H9 (cell line): ENCODE data around the gene SART1. TPM values are rescaled to one million over a fixed set of nuclear protein-coding genes. Genes with fewer than 3 reads are reported as not detected.

ENCODE experiments used
- DNase-seq: peaks from one replicate; pipeline ENCODE4 v3.0.0-alpha.2; 2017
- H2AFZ ChIP-seq: one replicate; pipeline ENCODE4 v1.6.1; 2013; ENCODE audit warnings: mild to moderate bottlenecking, low read length, control low read depth, moderate library complexity
- H2AK5ac ChIP-seq: 2 replicates; pipeline ENCODE4 v1.6.1; 2013; ENCODE audit warnings: low read length, control low read depth, mixed read lengths; ENCODE audit not compliant: insufficient read length
- H2BK120ac ChIP-seq: one replicate; pipeline ENCODE4 v1.6.1; 2013; ENCODE audit warnings: low read depth, mild to moderate bottlenecking, low read length, control low read depth, inconsistent platforms; ENCODE audit not compliant: poor library complexity, severe bottlenecking
- H2BK12ac ChIP-seq: 2 replicates; pipeline ENCODE4 v1.6.1; 2013; ENCODE audit warnings: low read length, control low read depth, mixed read lengths, low read depth; ENCODE audit not compliant: insufficient read length
- H2BK15ac ChIP-seq: 2 replicates; pipeline ENCODE4 v1.6.1; 2013; ENCODE audit warnings: low read depth, low read length, control low read depth
- H2BK20ac ChIP-seq: one replicate; pipeline ENCODE4 v1.6.1; 2013; ENCODE audit warnings: low read depth, mild to moderate bottlenecking, low read length, control low read depth, inconsistent platforms; ENCODE audit not compliant: poor library complexity, severe bottlenecking
- H2BK5ac ChIP-seq: 2 replicates; pipeline ENCODE4 v1.6.1; 2013; ENCODE audit warnings: low read length, control low read depth, mixed read lengths; ENCODE audit not compliant: insufficient read length
- H3K14ac ChIP-seq: 2 replicates; pipeline ENCODE4 v1.6.1; 2013; ENCODE audit warnings: low read length, control low read depth; ENCODE audit not compliant: insufficient read depth
- H3K18ac ChIP-seq: 2 replicates; pipeline ENCODE4 v1.6.1; 2013; ENCODE audit warnings: low read depth, mild to moderate bottlenecking, mixed read lengths, low read length, control low read depth; ENCODE audit not compliant: insufficient read length
- H3K23ac ChIP-seq: 2 replicates; pipeline ENCODE4 v1.6.1; 2013; ENCODE audit warnings: low read length, control low read depth, mixed read lengths, low read depth; ENCODE audit not compliant: insufficient read length
- H3K23me2 ChIP-seq: 2 replicates; pipeline ENCODE4 v1.6.1; 2013; ENCODE audit warnings: low read depth, mild to moderate bottlenecking, mixed read lengths, low read length, control low read depth; ENCODE audit not compliant: insufficient read length, poor library complexity, severe bottlenecking
- H3K27ac ChIP-seq: 2 replicates; pipeline ENCODE4 v1.5.1; 2013; ENCODE audit warnings: low read length, control low read depth, mixed read lengths, low read depth; ENCODE audit not compliant: insufficient read length
- H3K27me3 ChIP-seq: 2 replicates; pipeline ENCODE4 v1.6.1; 2013; ENCODE audit warnings: low read length, control low read depth, inconsistent platforms; ENCODE audit not compliant: insufficient read depth
- H3K4ac ChIP-seq: 2 replicates; pipeline ENCODE4 v1.6.1; 2013; ENCODE audit warnings: low read depth, mild to moderate bottlenecking, control low read depth, inconsistent platforms, low read length, moderate library complexity
- H3K4me1 ChIP-seq: 2 replicates; pipeline ENCODE4 v1.6.1; 2013; ENCODE audit warnings: low read length, control low read depth, inconsistent platforms; ENCODE audit not compliant: insufficient read depth
- H3K4me2 ChIP-seq: 2 replicates; pipeline ENCODE4 v1.6.1; 2013; ENCODE audit warnings: low read length, control low read depth, mixed read lengths; ENCODE audit not compliant: insufficient read length, insufficient read depth
- H3K56ac ChIP-seq: 2 replicates; pipeline ENCODE4 v1.6.1; 2013; ENCODE audit warnings: low read depth, mild to moderate bottlenecking, mixed read lengths, low read length, control low read depth; ENCODE audit not compliant: insufficient read length
- H3K79me1 ChIP-seq: 2 replicates; pipeline ENCODE4 v1.6.1; 2013; ENCODE audit warnings: low read depth, mild to moderate bottlenecking, moderate library complexity, low read length, control low read depth, inconsistent platforms; ENCODE audit not compliant: insufficient read depth, poor library complexity, severe bottlenecking
- H3K79me2 ChIP-seq: 2 replicates; pipeline ENCODE4 v1.6.1; 2013; ENCODE audit warnings: low read length, control low read depth, inconsistent platforms; ENCODE audit not compliant: insufficient read depth
- H3K9ac ChIP-seq: 2 replicates; pipeline ENCODE4 v1.6.1; 2013; ENCODE audit warnings: low read length, control low read depth, mixed read lengths; ENCODE audit not compliant: insufficient read length; ENCODE audit errors: extremely low read depth
- H3K9me3 ChIP-seq: one replicate; pipeline ENCODE4 v1.6.1; 2013; ENCODE audit warnings: low read depth, low read length, inconsistent platforms; ENCODE audit not compliant: control insufficient read depth
- H3T11ph ChIP-seq: one replicate; pipeline ENCODE4 v1.6.1; 2013; ENCODE audit warnings: mild to moderate bottlenecking, low read length, control low read depth, inconsistent platforms
- H4K20me1 ChIP-seq: one replicate; pipeline ENCODE4 v1.6.1; 2013; ENCODE audit not compliant: control insufficient read depth, insufficient read length, insufficient read depth
- H4K5ac ChIP-seq: 2 replicates; pipeline ENCODE4 v1.6.1; 2013; ENCODE audit warnings: low read depth, mild to moderate bottlenecking, mixed read lengths, low read length, control low read depth; ENCODE audit not compliant: insufficient read length
- H4K8ac ChIP-seq: replicated peaks from 2 replicates; pipeline ENCODE4 v1.6.1; 2013; ENCODE audit warnings: low read length, control low read depth, mixed read lengths, low read depth; ENCODE audit not compliant: insufficient read length
- H4K91ac ChIP-seq: 2 replicates; pipeline ENCODE4 v1.6.1; 2013; ENCODE audit warnings: low read depth, mild to moderate bottlenecking, moderate library complexity, mixed read lengths, low read length, control low read depth; ENCODE audit not compliant: insufficient read length
- H3K27ac Mint-ChIP-seq, 3 experiments: 2 replicates in 2 of 3; 3 replicates in 1 of 3; pipeline ENCODE4 v1.8.0; 2020 to 2021; ENCODE audit warnings: mixed read lengths in 3 of 3, mild to moderate bottlenecking in 1 of 3, moderate library complexity in 1 of 3
- H3K27me3 Mint-ChIP-seq: 2 replicates; pipeline ENCODE4 v1.8.0; 2021; ENCODE audit warnings: low read depth, mild to moderate bottlenecking, moderate library complexity, mixed read lengths
- H3K36me3 Mint-ChIP-seq, 3 experiments: 2 replicates in 2 of 3; 3 replicates in 1 of 3; pipeline ENCODE4 v1.8.0; 2020 to 2021; ENCODE audit warnings: low read depth in 3 of 3, mixed read lengths in 3 of 3; ENCODE audit not compliant: insufficient read depth in 1 of 3
- H3K4me1 Mint-ChIP-seq, 2 experiments: 2 replicates each; pipeline ENCODE4 v1.8.0; 2020; ENCODE audit warnings: mixed read lengths in 2 of 2
- H3K4me3 Mint-ChIP-seq, 2 experiments: 2 replicates in 1 of 2; 3 replicates in 1 of 2; pipeline ENCODE4 v1.8.0; 2020 to 2021; ENCODE audit warnings: mild to moderate bottlenecking in 2 of 2, mixed read lengths in 2 of 2, moderate library complexity in 1 of 2
- H3K9me3 Mint-ChIP-seq, 2 experiments: 2 replicates in 1 of 2; 3 replicates in 1 of 2; pipeline ENCODE4 v1.8.0; 2020; ENCODE audit warnings: mild to moderate bottlenecking in 2 of 2, mixed read lengths in 2 of 2, moderate library complexity in 1 of 2
- WGBS: extraction: QIAGEN DNeasy Blood & Tissue Kit; methylation state at CpG from one replicate; pipeline ENCODE4 v1.1.7; 2013; ENCODE audit warnings: missing lambda C conversion rate, low lambda C conversion rate, mixed read lengths; ENCODE audit not compliant: insufficient read length; ENCODE audit errors: extremely low coverage; 5-methylcytosine and 5-hydroxymethylcytosine counted together
- total RNA-seq: library from RNA; stranded (reverse); gene quantifications from 2 replicates; pipeline ENCODE4 v1.2.1, GENCODE V29; 2021
- TF ChIP-seq, protein P1 (sequence below): fragments of 200-600 bp; sonication (generic); conservative IDR thresholded peaks from 3 replicates; pipeline ENCODE4 v1.8.0; 2021; ENCODE audit warnings: antibody characterized with exemption, mild to moderate bottlenecking

The SART1 gene
- total RNA-seq, 1 experiment from 2014 or later, result 52.0 TPM

DNA sequence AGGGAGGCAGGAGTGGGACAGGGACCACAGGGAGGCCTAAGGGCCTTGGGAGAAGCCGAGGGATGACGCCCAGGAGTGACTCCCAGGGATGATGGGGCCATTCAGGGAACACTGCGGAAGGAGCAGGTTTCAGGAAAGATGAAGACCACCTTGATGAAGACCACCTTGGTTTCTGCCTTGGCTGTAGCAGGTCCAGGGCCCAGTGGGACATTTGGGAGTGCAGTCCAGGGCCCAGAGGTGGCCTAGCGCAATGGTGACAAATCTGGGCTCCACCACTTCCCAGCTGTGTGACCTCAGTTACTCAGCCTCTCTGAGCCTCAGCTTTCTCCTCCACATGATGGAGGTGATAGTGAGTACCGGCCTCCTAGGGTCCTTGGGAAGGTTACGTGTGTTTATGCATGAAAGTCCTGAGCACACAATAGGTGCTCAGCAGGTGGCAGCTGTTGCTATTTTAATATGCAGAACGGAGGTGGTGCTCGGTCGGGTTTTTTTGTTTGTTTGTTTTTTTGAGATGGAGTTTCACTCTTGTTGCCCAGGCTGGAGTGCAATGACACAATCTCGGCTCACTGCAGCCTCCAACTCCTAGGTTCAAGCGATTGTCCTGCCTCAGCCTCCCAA lies 15.5 kb upstream of the SART1 start:
- Histone ChIP-seq H2AFZ (no peak overlapping the region), H3K79me1 (no peaks in the 10 kb centered on the region), H3K27ac (no peak overlapping the region), H2BK120ac (peak overlapping the region; percentile 1), H3K56ac (no peak overlapping the region), H2BK15ac (0 out of 2 replicates have a peak overlapping the region, but pooled peaks have one; percentile 4), H3K79me2 (no peaks in the 10 kb centered on the region), H2BK5ac (no peak overlapping the region), H4K5ac (peak overlapping the region; percentile 63), H3K18ac (peak overlapping the region; percentile 97), H2BK20ac (no peak overlapping the region), H3T11ph (peak overlapping the region; percentile 59), H2BK12ac (peak overlapping the region; percentile 85), H3K4me2 (peak overlapping the region; percentile 64), H3K4me1 (peaks cover 11% of the 10 kb centered on the region), H3K4ac (peak overlapping the region; percentile 97), H3K14ac (peak overlapping the region; percentile 98), H3K23me2 (peaks cover 8% of the 10 kb centered on the region), H2AK5ac (no peak overlapping the region), H3K27me3 (no peaks in the 10 kb centered on the region), H4K91ac (peak overlapping the region; percentile 93), H3K9me3 (no peaks in the 10 kb centered on the region), H3K23ac (no peak overlapping the region), H4K20me1 (no peaks in the 10 kb centered on the region), H3K9ac (peak overlapping the region; percentile 49), H4K8ac (peak overlapping the region; percentile 3)
- peaks cover 0 to 18% (median 2%) of the 10 kb centered on the region in 3 experiments; a peak in 4 of 7 replicates for H3K36me3 Mint-ChIP-seq
- WGBS, result no CpG with 5 or more reads among the region's 11 CpGs
- peak; percentile 75 for DNase-seq
- peaks cover 29 to 43% of the 10 kb centered on the region in 2 experiments for H3K4me1 Mint-ChIP-seq
- peaks cover 14% of the 10 kb centered on the region for H3K27me3 Mint-ChIP-seq
- H3K9me3 Mint-ChIP-seq, result no peaks in the 10 kb centered on the region; a peak in 1 of 5 replicates
- peak overlapping the region; percentile 46 to 75 for H3K4me3 Mint-ChIP-seq
- TF ChIP-seq, protein P1, sequence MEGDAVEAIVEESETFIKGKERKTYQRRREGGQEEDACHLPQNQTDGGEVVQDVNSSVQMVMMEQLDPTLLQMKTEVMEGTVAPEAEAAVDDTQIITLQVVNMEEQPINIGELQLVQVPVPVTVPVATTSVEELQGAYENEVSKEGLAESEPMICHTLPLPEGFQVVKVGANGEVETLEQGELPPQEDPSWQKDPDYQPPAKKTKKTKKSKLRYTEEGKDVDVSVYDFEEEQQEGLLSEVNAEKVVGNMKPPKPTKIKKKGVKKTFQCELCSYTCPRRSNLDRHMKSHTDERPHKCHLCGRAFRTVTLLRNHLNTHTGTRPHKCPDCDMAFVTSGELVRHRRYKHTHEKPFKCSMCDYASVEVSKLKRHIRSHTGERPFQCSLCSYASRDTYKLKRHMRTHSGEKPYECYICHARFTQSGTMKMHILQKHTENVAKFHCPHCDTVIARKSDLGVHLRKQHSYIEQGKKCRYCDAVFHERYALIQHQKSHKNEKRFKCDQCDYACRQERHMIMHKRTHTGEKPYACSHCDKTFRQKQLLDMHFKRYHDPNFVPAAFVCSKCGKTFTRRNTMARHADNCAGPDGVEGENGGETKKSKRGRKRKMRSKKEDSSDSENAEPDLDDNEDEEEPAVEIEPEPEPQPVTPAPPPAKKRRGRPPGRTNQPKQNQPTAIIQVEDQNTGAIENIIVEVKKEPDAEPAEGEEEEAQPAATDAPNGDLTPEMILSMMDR, result no peak
- H3K27ac Mint-ChIP-seq, result peak overlapping the region; percentile 23 to 98 (median 95); a peak in 6 of 7 replicates
